HepG2 (cell line): ENCODE data around the gene LEPROT. TPM values are rescaled to one million over a fixed set of nuclear protein-coding genes. Genes with fewer than 3 reads are reported as not detected.

Source experiments
- ATAC-seq: fragments of 200-7000 bp; cut with Tn5 transposase; 3 replicates; pipeline ENCODE4 v1.9.1; 2020; ENCODE audit warnings: mild to moderate bottlenecking, moderate library complexity
- BruUV-seq: library from RNA; stranded (reverse); fragments of 400-500 nt; replicated peaks from 2 replicates; lab custom pipeline; 2021; lab: Mats Ljungman, UMichigan
- CTCF ChIA-PET: fragments of 300-600 bp; formaldehyde crosslinking; extraction: SDS; loops from one replicate; lab custom pipeline; 2021; ENCODE audit warnings: low total read pairs, inconsistent platforms, low intra/inter-chr PET ratio; lab: Yijun Ruan, JAX
- POLR2A ChIA-PET: fragments of 350-600 bp; sonication (Branson Sonifier 250); formaldehyde crosslinking; loops from one replicate; lab custom pipeline; 2020; ENCODE audit warnings: antibody characterized with exemption, inconsistent platforms; lab: Yijun Ruan, JAX
- DNase-seq: peaks from one replicate; pipeline ENCODE4 v3.0.0-alpha.2; 2015; ENCODE audit warnings: low spot score
- FAIRE-seq: peaks from 3 replicates; lab custom pipeline; 2011; peaks lifted over from hg19 to GRCh38; lab: Jason Lieb, UNC
- H2AFZ ChIP-seq: one replicate; pipeline ENCODE4 v1.6.1; 2011; ENCODE audit warnings: low read length, inconsistent platforms
- H3K27ac ChIP-seq: fragments of 300-600 bp; 3 replicates; pipeline ENCODE4 v1.8.0; 2011; ENCODE audit warnings: mixed run types, mild to moderate bottlenecking, mixed read lengths, low read length, inconsistent platforms; ENCODE audit not compliant: insufficient read depth; ENCODE audit errors: extremely low read length
- H3K27me3 ChIP-seq, 2 experiments: fragments of 200-600 bp in 1 of 2; 2 replicates in 1 of 2; 3 replicates in 1 of 2; pipeline versions ENCODE4 v1.6.0 to v1.8.0; 2011; ENCODE audit warnings: low read length in 2 of 2, mild to moderate bottlenecking in 2 of 2, moderate library complexity in 2 of 2, inconsistent platforms in 1 of 2; ENCODE audit not compliant: insufficient read depth in 2 of 2, control insufficient read depth in 1 of 2
- H3K36me3 ChIP-seq, 2 experiments: fragments of 200-600 bp in 1 of 2; replicated peaks in 1 of 2; 2 replicates in 1 of 2; 3 replicates in 1 of 2; pipeline versions ENCODE4 v1.5.1 to v1.8.0; 2011; ENCODE audit warnings: low read length in 2 of 2, inconsistent platforms in 1 of 2; ENCODE audit not compliant: insufficient read depth in 2 of 2, control insufficient read depth in 1 of 2
- H3K4me1 ChIP-seq: 2 replicates; pipeline ENCODE4 v1.5.1; 2012; ENCODE audit warnings: low read length, inconsistent platforms; ENCODE audit not compliant: insufficient read depth
- H3K4me2 ChIP-seq: 2 replicates; pipeline ENCODE4 v1.6.0; 2011; ENCODE audit warnings: low read depth, low read length, inconsistent platforms
- H3K4me3 ChIP-seq, 3 experiments: fragments of 200-600 bp in 1 of 3; sonication (generic), shearing (Covaris generic) in 1 of 3; replicated peaks in 1 of 3; 2 replicates each; pipeline ENCODE4 v1.5.1; 2011 to 2016; ENCODE audit warnings: low read length in 3 of 3, inconsistent platforms in 2 of 3, low read depth in 2 of 3, mild to moderate bottlenecking in 2 of 3, control low read depth in 1 of 3, mixed read lengths in 1 of 3; ENCODE audit not compliant: insufficient read depth in 1 of 3
- H3K79me2 ChIP-seq: one replicate; pipeline ENCODE4 v1.6.1; 2011; ENCODE audit warnings: low read length, inconsistent platforms; ENCODE audit not compliant: insufficient read depth
- H3K9ac ChIP-seq: 2 replicates; pipeline ENCODE4 v1.6.0; 2011; ENCODE audit warnings: mild to moderate bottlenecking, low read depth, low read length, inconsistent platforms; ENCODE audit not compliant: insufficient read depth
- H3K9me3 ChIP-seq: 2 replicates; pipeline ENCODE4 v1.5.1; 2012; ENCODE audit warnings: mild to moderate bottlenecking, low read length
- H4K20me1 ChIP-seq: 2 replicates; pipeline ENCODE4 v1.6.0; 2011; ENCODE audit warnings: inconsistent platforms, mild to moderate bottlenecking, low read length, moderate library complexity; ENCODE audit not compliant: insufficient read depth
- ATF7 ChIP-seq, 2 experiments: fragments of 450-650 bp in 1 of 2; sonication (generic) in 1 of 2; formaldehyde crosslinking in 1 of 2; IDR thresholded peaks; 2 replicates each; pipeline versions ENCODE4 v1.4.0 to v1.6.1; 2016 to 2020; ENCODE audit warnings: antibody characterized with exemption in 1 of 2, mild to moderate bottlenecking in 1 of 2, missing genetic modification reagents in 1 of 2
- ELF4 ChIP-seq: sonication (generic); formaldehyde crosslinking; IDR thresholded peaks from 2 replicates; pipeline ENCODE4 v1.5.0; 2020; ENCODE audit warnings: missing genetic modification reagents, mild to moderate bottlenecking, moderate library complexity, borderline replicate concordance
- HES4 ChIP-seq: sonication (generic); formaldehyde crosslinking; IDR thresholded peaks from 2 replicates; pipeline ENCODE4 v1.9.0; 2021; ENCODE audit warnings: mild to moderate bottlenecking, missing genetic modification reagents, borderline replicate concordance
- IRF2 ChIP-seq: IDR thresholded peaks from 2 replicates; pipeline ENCODE4 v1.6.1; 2018; ENCODE audit warnings: missing genetic modification reagents, missing compliant biosample characterization
- KMT2A ChIP-seq: sonication (generic); formaldehyde crosslinking; IDR thresholded peaks from 2 replicates; pipeline ENCODE4 v1.4.0; 2020; ENCODE audit warnings: missing genetic modification reagents
- NR3C1 ChIP-seq: sonication (generic); formaldehyde crosslinking; IDR thresholded peaks from 2 replicates; pipeline ENCODE4 v1.4.0; 2020; ENCODE audit warnings: missing genetic modification reagents
- RARA ChIP-seq: IDR thresholded peaks from 2 replicates; pipeline ENCODE4 v1.6.1; 2016; ENCODE audit warnings: missing genetic modification reagents, missing compliant biosample characterization
- SIX1 ChIP-seq: sonication (generic); formaldehyde crosslinking; IDR thresholded peaks from 2 replicates; pipeline ENCODE4 v1.4.0; 2020; ENCODE audit warnings: missing genetic modification reagents, borderline replicate concordance
- SOX13 ChIP-seq, 3 experiments: fragments of 450-650 bp in 1 of 3; sonication (generic) in 1 of 3; formaldehyde crosslinking in 1 of 3; IDR thresholded peaks in 2 of 3; conservative IDR thresholded peaks in 1 of 3; 2 replicates each; pipeline versions ENCODE4 v1.5.0 to v1.6.1; 2016 to 2020; ENCODE audit warnings: antibody characterized with exemption in 1 of 3, mild to moderate bottlenecking in 1 of 3, missing compliant biosample characterization in 1 of 3, missing genetic modification reagents in 1 of 3, moderate library complexity in 1 of 3
- SOX6 ChIP-seq, 2 experiments: fragments of 450-650 bp in 1 of 2; sonication (generic) in 1 of 2; formaldehyde crosslinking in 1 of 2; IDR thresholded peaks; 2 replicates each; pipeline versions ENCODE4 v1.4.0 to v1.6.1; 2017 to 2020; ENCODE audit warnings: antibody characterized with exemption in 1 of 2, mild to moderate bottlenecking in 1 of 2, missing genetic modification reagents in 1 of 2
- ZFP36 ChIP-seq: fragments of 150-350 bp; IDR thresholded peaks from 2 replicates; pipeline ENCODE4 v1.6.1; 2018; ENCODE audit warnings: borderline replicate concordance, low read length, low read depth; ENCODE audit not compliant: partially characterized antibody
- ZNF12 ChIP-seq: sonication (generic); formaldehyde crosslinking; IDR thresholded peaks from 2 replicates; pipeline ENCODE4 v1.5.0; 2020; ENCODE audit warnings: missing genetic modification reagents
- ZNF3 ChIP-seq: IDR thresholded peaks from 2 replicates; pipeline ENCODE4 v1.7.0; 2017; ENCODE audit warnings: inconsistent platforms
- ZNF512B ChIP-seq: sonication (generic); formaldehyde crosslinking; IDR thresholded peaks from 2 replicates; pipeline ENCODE4 v1.5.1; 2020; ENCODE audit warnings: missing genetic modification reagents, mild to moderate bottlenecking, borderline replicate concordance
- ZNF547 ChIP-seq: sonication (generic); formaldehyde crosslinking; IDR thresholded peaks from 2 replicates; pipeline ENCODE4 v1.5.1; 2020; ENCODE audit warnings: mild to moderate bottlenecking, missing genetic modification reagents
- ZNF878 ChIP-seq: sonication (generic); formaldehyde crosslinking; IDR thresholded peaks from 2 replicates; pipeline ENCODE4 v1.8.1; 2023; ENCODE audit warnings: mild to moderate bottlenecking, missing genetic modification reagents, moderate library complexity
- WGBS: methylation state at CpG from one replicate; pipeline ENCODE4 v1.1.6; 2017; ENCODE audit warnings: low lambda C conversion rate; 5-methylcytosine and 5-hydroxymethylcytosine counted together
- in situ Hi-C: cut with HindIII; loops from 2 replicates; pipeline ENCODE4 v1.10.0; 2017; ENCODE audit warnings: low pct_unique_long_range_greater_than_20kb; ENCODE audit not compliant: extremely low pct_ligation_motif_present
- intact Hi-C: fragments of 100-400 bp; cut with micrococcal nuclease; formaldehyde crosslinking; loops from one replicate; pipeline ENCODE4 v1.10.0; 2022; ENCODE audit not compliant: unreplicated experiment
- polyA plus RNA-seq, 8 experiments: library from polyadenylated mRNA; depleted of rRNA in 3 of 8; stranded (reverse) in 7 of 8; unstranded in 1 of 8; fragments of >200 nt; fragmentation: Illumina TruSeq in 4 of 8; extraction: Trizol in 4 of 8; gene quantifications; 2 replicates each; pipeline versions ENCODE4 v1.2.1 to v1.2.3, GENCODE V29; 2011 to 2016; ENCODE audit warnings: low read depth in 4 of 8, missing spikeins in 1 of 8, mixed read lengths in 1 of 8; ENCODE audit not compliant: insufficient read depth in 1 of 8
- total RNA-seq, 5 experiments: library from RNA; depleted of rRNA; stranded (reverse); fragments of >200 nt; fragmentation: Illumina TruSeq; extraction: Trizol; gene quantifications; 2 replicates each; pipeline ENCODE4 v1.2.3, GENCODE V29; 2016; ENCODE audit warnings: low read depth in 1 of 5
- TF ChIP-seq, protein P1 (sequence below): sonication (generic); formaldehyde crosslinking; IDR thresholded peaks from 2 replicates; pipeline ENCODE4 v1.5.1; 2020; ENCODE audit warnings: missing genetic modification reagents, mild to moderate bottlenecking, borderline replicate concordance
- TF ChIP-seq, protein P2 (sequence below): sonication (generic); formaldehyde crosslinking; IDR thresholded peaks from 2 replicates; pipeline ENCODE4 v1.4.0; 2020; ENCODE audit warnings: missing genetic modification reagents

LEPROT gene
- total and polyA plus RNA-seq, 2 of the 13 experiments (the other 11 are each of a cell fraction or from before 2014, with no cell fraction given) = 36.8 to 51.4 TPM

DNA sequence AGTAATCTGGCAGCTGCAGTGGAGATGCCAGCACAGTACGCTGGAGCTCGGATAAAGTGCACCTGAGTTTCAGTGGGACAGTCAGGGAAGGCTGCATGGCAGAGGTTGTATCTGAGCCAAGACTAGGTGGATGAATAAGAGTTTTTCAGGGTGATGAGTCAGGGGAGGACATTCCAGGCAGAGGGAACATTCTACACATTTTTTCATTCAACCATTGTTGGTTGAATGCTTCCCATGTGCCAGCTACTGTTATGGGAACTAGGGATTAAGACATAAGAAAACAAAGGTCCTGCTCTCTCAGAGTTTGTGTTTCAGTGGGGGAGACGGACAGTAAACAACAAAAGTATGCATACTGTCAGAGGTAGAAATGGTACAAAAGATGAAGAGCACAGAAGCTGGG is 5.2 kb downstream of the LEPROT start:
- no TSS peak for BruUV-seq
- H3K9me3 ChIP-seq = no peaks in the 10 kb centered on the region
- H3K79me2 ChIP-seq = peaks cover 38% of the 10 kb centered on the region
- intact Hi-C loops (loop anchor here (10.0 kb wide), 2 partner anchors 281 to 361 kb away; partner anchors contain the start of gene AK4), in situ Hi-C loops (loop anchor here (25.0 kb wide), 1 partner anchor 262 kb away; no protein-coding TSS in a partner anchor)
- CTCF ChIA-PET = no interaction called here
- no peak overlapping the region for H3K4me2 ChIP-seq
- no peak overlapping the region for H3K9ac ChIP-seq
- no peaks in the 10 kb centered on the region for H4K20me1 ChIP-seq
- H3K4me1 ChIP-seq = peaks cover 47% of the 10 kb centered on the region
- H3K27ac ChIP-seq = peak overlapping the region; percentile 45
- no peak overlapping the region for H3K4me3 ChIP-seq
- POLR2A ChIA-PET = interaction anchor here (1.2 kb wide), 1 partner anchor 43 kb away, joined by 5 read pairs; no protein-coding TSS in a partner anchor
- ATAC-seq = peak; percentile 15
- 83% methylated on average over 3 of the region's 3 CpGs for WGBS
- FAIRE-seq = no peak
- no peaks in the 10 kb centered on the region; a peak in 1 of 5 replicates for H3K27me3 ChIP-seq
- peak; percentile 82 for DNase-seq
- H3K36me3 ChIP-seq = peaks cover 0 to 44% of the 10 kb centered on the region in 2 experiments; a peak in 4 of 5 replicates
- no peak overlapping the region for H2AFZ ChIP-seq
- peak; percentile 95 for TF ChIP-seq ZNF3
- no peak for TF ChIP-seq SIX1
- no peak for TF ChIP-seq NR3C1 (CRISPR knock-in tag)
- TF ChIP-seq RARA = no peak
- no peak for TF ChIP-seq ATF7 (IDR thresholded peaks at IDR 0.05)
- TF ChIP-seq ATF7 (CRISPR knock-in tag; IDR thresholded peaks at IDR 0.05) = no peak
- TF ChIP-seq ZNF512B (CRISPR knock-in tag) = no peak
- no peak for TF ChIP-seq ELF4
- no peak for TF ChIP-seq ZNF878 (CRISPR knock-in tag)
- TF ChIP-seq ZFP36 = peak; percentile 82
- no peak for TF ChIP-seq HES4 (CRISPR knock-in tag)
- TF ChIP-seq SOX13 (IDR thresholded peaks at IDR 0.05) = no peak
- TF ChIP-seq SOX13 (CRISPR knock-in tag; conservative IDR thresholded peaks at IDR 0.05 in 1 of 2, IDR thresholded peaks at IDR 0.05 in 1 of 2) = peak in 1 of 2 experiments; percentile 94; a peak in 2 of 4 replicates
- TF ChIP-seq, protein P1, sequence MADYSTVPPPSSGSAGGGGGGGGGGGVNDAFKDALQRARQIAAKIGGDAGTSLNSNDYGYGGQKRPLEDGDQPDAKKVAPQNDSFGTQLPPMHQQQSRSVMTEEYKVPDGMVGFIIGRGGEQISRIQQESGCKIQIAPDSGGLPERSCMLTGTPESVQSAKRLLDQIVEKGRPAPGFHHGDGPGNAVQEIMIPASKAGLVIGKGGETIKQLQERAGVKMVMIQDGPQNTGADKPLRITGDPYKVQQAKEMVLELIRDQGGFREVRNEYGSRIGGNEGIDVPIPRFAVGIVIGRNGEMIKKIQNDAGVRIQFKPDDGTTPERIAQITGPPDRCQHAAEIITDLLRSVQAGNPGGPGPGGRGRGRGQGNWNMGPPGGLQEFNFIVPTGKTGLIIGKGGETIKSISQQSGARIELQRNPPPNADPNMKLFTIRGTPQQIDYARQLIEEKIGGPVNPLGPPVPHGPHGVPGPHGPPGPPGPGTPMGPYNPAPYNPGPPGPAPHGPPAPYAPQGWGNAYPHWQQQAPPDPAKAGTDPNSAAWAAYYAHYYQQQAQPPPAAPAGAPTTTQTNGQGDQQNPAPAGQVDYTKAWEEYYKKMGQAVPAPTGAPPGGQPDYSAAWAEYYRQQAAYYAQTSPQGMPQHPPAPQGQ (CRISPR knock-in tag) = no peak
- TF ChIP-seq IRF2 (CRISPR knock-in tag) = no peak
- no peak for TF ChIP-seq ZNF547 (CRISPR knock-in tag)
- no peak for TF ChIP-seq KMT2A (CRISPR knock-in tag)
- TF ChIP-seq SOX6 (IDR thresholded peaks at IDR 0.05) = no peak
- peak; percentile 63 for TF ChIP-seq SOX6 (CRISPR knock-in tag; IDR thresholded peaks at IDR 0.05)
- TF ChIP-seq, protein P2, sequence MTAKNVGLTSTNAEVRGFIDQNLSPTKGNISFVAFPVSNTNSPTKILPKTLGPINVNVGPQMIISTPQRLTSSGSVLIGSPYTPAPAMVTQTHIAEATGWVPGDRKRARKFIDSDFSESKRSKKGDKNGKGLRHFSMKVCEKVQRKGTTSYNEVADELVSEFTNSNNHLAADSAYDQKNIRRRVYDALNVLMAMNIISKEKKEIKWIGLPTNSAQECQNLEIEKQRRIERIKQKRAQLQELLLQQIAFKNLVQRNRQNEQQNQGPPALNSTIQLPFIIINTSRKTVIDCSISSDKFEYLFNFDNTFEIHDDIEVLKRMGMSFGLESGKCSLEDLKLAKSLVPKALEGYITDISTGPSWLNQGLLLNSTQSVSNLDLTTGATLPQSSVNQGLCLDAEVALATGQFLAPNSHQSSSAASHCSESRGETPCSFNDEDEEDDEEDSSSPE (CRISPR knock-in tag) = no peak
- no peak for TF ChIP-seq ZNF12 (CRISPR knock-in tag)
